ENCODE measurements around the gene RELN. TPM values are rescaled to one million over a fixed set of nuclear protein-coding genes. Genes with fewer than 3 reads are reported as not detected.

Gene RELN
- total RNA-seq, 1 donor from 2014 or later, result 17.5 TPM

DNA sequence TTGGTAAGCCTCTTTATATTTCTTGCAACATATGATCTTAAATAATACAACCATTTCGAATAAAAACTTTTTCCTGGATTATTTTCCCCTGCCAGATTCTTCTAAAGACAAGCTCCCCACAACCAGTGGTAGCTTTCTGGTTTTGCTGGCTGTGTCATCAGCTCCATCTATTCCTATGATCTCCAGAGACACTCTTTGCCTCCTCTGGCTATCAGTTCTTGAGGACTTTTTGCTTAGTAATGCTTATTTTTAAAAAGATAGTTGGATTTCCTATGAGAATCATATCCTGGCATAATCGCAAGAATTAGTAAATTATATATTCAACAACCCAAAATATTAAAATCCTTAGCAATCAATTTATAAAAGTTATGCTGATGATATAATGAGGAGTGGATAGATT, 439.7 kb downstream of the RELN start:
- H3K4me3 Mint-ChIP-seq, result no peak overlapping the region
- H3K36me3 Mint-ChIP-seq, result no peaks in the 10 kb centered on the region
- no peaks in the 10 kb centered on the region for H3K27me3 Mint-ChIP-seq
- H3K9me3 Mint-ChIP-seq, result no peaks in the 10 kb centered on the region
- TF ChIP-seq, protein P1, sequence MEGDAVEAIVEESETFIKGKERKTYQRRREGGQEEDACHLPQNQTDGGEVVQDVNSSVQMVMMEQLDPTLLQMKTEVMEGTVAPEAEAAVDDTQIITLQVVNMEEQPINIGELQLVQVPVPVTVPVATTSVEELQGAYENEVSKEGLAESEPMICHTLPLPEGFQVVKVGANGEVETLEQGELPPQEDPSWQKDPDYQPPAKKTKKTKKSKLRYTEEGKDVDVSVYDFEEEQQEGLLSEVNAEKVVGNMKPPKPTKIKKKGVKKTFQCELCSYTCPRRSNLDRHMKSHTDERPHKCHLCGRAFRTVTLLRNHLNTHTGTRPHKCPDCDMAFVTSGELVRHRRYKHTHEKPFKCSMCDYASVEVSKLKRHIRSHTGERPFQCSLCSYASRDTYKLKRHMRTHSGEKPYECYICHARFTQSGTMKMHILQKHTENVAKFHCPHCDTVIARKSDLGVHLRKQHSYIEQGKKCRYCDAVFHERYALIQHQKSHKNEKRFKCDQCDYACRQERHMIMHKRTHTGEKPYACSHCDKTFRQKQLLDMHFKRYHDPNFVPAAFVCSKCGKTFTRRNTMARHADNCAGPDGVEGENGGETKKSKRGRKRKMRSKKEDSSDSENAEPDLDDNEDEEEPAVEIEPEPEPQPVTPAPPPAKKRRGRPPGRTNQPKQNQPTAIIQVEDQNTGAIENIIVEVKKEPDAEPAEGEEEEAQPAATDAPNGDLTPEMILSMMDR (conservative IDR thresholded peaks at IDR 0.05), result no peak
- H3K4me1 Mint-ChIP-seq (ENCODE audit: unreplicated experiment), result no peaks in the 10 kb centered on the region
- DNase-seq (ENCODE audit: extremely low spot score, unreplicated experiment), result no peak
- no peak overlapping the region for H3K27ac Mint-ChIP-seq

DNA sequence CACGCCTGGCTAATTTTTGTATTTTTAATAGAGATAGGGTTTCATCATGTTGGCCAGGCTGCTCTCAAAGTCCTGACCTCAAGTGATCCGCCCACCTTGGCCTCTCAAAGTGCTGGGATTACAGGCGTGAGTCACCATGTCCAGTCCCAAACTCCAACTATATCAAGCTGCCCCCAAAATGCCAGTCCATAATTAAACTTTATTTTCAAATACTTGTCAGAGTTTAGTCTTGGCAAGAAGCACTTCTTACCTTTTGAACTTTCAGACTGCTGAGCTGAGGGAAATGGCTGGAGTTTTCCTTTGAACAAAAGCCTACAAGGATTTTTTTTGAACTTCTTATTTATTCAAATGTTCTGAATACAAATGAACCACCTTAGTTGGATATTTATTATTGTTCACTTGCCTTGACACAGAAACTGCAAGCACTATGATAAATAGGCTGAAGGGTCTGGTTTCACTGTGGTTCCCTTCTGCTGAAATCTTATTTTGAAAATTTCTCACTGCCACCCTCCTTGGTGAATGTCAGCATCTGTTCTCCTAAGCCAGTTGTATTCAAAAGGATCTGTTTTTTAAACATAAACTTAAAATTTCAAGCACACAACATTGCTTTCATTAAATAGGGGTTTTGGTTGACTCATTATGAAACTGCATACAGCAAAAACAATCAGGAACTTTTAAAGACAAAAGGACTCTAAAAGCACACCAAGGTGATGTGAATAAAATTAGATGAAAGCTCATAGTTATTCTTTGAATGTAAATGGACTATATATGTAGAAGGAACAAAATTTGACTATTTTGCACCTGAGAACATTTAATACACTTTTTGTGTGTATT, 441.8 kb downstream of the RELN start:
- H3K27me3 Mint-ChIP-seq, result no peaks in the 10 kb centered on the region
- no peaks in the 10 kb centered on the region for H3K36me3 Mint-ChIP-seq
- TF ChIP-seq, protein P1 (conservative IDR thresholded peaks at IDR 0.05), result no peak
- no peak overlapping the region for H3K27ac Mint-ChIP-seq
- no peak for DNase-seq (ENCODE audit: extremely low spot score, unreplicated experiment)
- H3K4me1 Mint-ChIP-seq (ENCODE audit: unreplicated experiment), result no peaks in the 10 kb centered on the region
- no peak overlapping the region for H3K4me3 Mint-ChIP-seq
- H3K9me3 Mint-ChIP-seq, result no peaks in the 10 kb centered on the region

DNA sequence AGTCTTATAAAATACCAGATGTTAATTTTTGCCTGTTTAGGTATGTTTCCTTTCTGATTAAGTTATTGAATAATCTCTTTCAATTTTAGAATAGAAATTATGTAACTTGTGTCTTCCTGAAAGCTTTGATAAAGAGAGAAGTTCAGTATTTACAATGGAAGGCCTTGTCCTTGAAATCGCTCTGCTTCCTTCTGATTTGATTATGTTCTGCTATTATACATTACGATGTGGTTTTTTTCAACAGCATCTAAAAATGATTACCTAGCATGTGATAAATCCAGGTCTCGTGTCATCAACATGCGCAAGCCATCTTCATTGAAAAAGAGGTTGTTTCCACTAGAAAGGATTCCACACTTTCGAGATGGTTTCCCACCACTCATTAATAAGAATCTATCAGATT, 447.0 kb downstream of the RELN start:
- Mint-ChIP-seq H3K27ac (no peak overlapping the region), H3K36me3 (no peaks in the 10 kb centered on the region), H3K27me3 (no peaks in the 10 kb centered on the region), H3K4me3 (no peak overlapping the region), H3K4me1 (ENCODE audit: unreplicated experiment) (no peaks in the 10 kb centered on the region), H3K9me3 (no peaks in the 10 kb centered on the region)
- TF ChIP-seq, protein P1 (conservative IDR thresholded peaks at IDR 0.05), result no peak
- no peak for DNase-seq (ENCODE audit: extremely low spot score, unreplicated experiment)

DNA sequence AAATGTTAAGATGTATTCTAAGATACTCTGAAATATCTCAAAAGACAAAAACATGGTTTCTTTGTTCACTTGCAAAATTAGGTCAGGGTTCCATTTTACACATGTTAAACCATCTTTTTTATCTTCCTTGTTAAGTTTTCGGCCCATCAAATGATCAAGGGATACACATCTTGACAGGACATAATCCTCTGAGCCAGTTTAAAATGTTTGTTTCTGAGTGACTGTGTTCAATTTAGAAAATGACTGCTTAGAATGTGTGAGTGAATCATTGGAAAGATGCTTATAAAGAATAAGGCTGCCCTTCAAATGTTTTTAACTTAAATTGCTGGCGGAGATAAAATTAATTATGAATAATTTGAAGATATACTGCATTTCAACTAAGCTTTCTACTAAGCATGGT, 447.5 kb downstream of the RELN start:
- TF ChIP-seq, protein P1 (conservative IDR thresholded peaks at IDR 0.05), result no peak
- Mint-ChIP-seq H3K4me3 (no peak overlapping the region), H3K9me3 (no peaks in the 10 kb centered on the region), H3K27ac (no peak overlapping the region), H3K27me3 (no peaks in the 10 kb centered on the region), H3K36me3 (no peaks in the 10 kb centered on the region), H3K4me1 (ENCODE audit: unreplicated experiment) (no peaks in the 10 kb centered on the region)
- no peak for DNase-seq (ENCODE audit: extremely low spot score, unreplicated experiment)

DNA sequence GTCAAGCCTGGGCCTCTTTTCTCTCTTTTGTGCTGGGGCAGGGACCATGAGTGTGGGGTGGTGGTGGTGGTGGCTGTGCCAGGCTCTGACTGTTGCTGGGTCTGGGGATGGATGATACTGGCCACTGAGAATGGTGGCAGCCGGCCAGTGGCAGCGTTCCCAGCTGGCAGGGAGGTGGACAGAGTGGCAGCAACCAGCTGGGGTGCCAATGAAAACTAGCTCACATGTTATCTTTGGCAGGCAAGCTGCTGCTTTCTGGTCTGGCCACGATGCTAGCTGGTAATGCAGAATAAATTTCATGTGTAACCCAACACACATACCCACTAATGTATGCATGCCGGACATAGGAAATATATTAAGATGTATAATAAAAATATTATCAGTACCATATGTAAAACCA, 448.4 kb downstream of the RELN start:
- H3K27me3 Mint-ChIP-seq, result no peaks in the 10 kb centered on the region
- H3K27ac Mint-ChIP-seq, result no peak overlapping the region
- no peaks in the 10 kb centered on the region for H3K4me1 Mint-ChIP-seq (ENCODE audit: unreplicated experiment)
- TF ChIP-seq, protein P1 (conservative IDR thresholded peaks at IDR 0.05), result no peak
- H3K9me3 Mint-ChIP-seq, result no peaks in the 10 kb centered on the region
- H3K4me3 Mint-ChIP-seq, result no peak overlapping the region
- DNase-seq (ENCODE audit: extremely low spot score, unreplicated experiment), result no peak
- H3K36me3 Mint-ChIP-seq, result no peaks in the 10 kb centered on the region

All from type B pancreatic cell (in vitro differentiated cells).